ENCODE data around the gene DARS1.
"Not testable (repeated sequence)": the region's sequence is repeated elsewhere in the genome, so short reads cannot be mapped to it uniquely, and the experiment has no call there.

The DARS1 gene

DNA sequence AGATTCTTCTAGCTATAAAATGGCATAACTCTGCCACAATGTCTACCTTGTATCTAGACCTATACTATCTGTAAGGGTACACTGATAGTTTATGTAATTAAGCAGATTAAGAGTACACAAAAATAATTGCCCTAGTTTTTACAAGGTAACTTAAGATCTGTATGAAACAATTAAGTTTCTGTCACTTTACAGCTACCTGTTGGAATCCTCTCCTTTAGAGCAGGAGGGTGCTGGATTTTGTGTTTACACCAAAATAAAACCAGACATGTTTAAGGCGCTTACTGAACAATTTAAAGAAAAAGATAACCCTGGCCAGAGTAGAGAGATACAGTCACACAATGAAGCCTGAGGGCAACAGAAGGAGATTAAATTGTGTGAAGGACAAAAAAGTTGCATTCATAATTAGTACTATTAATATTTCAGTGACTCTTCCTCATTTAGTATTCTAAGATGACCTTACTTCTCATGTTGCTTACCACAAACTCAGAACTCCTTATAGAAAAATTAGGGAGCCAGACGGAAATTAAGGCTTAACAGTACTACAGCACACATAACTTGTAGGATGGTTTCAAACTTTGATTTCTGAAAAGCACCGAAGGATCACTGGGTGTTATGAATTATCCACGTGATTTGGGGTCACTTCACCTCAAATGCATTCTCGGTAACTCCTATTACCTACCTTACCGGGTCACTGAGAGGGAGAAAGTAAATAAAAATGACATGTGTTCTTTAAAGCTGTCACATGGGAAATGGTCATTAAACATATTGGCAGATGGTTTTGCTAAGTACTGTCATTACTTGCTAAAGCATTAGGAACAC is 1.0 kb downstream of the DARS1 start:
- DNase-seq (ENCODE audit: low spot score), result peak; percentile 7

DNA sequence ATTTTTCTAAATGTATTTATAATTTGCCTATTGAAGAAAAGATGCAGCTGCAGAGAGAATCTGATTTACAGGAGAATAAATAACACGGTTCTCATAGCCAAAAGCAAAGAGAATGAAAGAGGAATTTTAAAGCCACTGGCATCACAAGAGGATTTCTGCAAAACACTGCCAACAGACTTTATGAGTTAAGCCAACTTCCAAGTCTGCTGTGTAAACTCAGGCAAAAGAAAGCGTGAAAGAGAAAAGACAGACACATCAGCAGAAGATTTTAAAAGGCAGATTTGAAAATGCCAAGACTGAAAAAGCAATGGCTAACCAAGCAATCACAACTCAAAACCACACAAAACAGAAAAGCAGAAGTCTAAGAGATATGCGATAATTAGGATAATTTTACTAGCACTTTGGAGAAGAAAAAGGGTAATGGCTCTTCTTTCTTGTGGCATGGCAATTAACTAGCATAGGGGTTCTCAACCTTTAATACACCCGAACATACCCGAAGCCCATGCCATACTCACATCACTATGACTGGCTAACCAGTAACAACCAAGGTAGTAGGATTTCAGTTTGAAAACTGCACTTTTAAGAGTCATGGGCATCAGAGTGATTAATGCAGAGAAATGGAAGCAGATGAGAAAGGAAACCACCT is 4.9 kb downstream of the DARS1 start:
- no peak for DNase-seq (ENCODE audit: low spot score)

DNA sequence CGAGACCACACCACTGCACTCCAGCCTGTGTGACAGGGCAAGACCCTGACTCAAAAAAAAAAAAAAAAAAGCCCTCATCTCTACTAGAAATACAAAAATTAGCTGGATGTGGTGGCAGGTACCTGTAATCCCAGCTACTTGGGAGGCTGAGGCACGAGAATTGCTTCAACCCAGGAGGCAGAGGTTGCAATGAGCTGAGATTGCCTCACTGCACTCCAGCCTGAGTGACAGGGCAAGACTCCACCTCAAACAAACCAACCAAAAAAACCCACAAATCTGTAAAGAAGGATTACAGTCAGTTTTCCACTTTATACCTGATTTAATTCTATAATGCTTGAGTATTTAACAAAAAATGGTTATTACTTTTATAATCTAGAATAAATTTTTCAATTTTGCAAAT is 9.7 kb downstream of the DARS1 start:
- DNase-seq (ENCODE audit: low spot score), result no peak

DNA sequence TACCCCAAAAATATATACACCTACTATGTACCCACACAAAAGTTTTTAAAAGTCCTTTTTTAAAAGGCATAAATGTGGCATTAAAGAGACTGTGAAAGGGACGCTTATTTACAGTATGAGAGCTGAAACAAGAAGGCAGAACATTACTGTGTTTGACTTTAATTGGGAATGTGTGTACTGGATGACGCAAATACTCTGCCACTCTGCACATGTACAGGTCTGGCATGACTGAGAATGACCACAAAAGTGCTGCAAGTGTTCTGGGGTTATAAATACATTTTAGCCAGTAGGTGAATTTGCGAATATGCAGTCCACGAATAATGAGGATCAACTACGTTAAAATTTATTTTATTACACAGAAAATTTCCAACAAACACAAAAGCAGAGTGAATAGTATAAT is 11.4 kb downstream of the DARS1 start:
- no peak for DNase-seq (ENCODE audit: low spot score)

DNA sequence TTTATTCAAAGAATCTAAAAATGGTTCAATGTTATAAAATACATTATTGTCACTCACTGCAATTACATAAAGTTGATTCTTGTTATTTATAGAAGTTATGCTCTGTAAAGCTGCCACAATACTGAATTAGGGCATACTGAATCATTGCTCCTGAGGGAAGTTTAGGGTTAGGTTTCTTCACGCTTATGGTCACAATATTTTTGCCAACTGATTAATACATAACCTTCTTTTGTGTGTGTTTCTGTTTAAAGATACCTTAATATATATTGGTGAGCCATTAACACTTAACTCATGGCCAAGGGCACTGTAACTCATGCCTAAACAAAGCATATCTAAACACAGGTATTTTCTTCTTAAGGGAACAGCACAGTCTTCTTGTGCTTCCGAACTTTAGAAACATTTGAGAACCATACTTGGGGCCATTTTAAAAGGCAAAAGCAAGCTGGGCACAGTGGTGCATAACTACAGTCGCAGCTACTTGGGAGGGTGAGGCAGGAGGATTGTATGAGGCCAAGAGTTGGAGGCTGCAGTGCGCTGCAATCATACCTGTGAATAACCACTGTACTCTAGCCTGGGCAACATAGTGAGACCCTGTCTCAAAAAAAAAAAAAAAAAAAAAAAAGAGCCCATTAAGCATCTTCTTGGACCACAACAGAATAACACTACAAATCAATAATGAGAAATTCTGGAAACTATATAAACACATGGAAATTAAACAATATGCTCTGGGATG is 15.6 kb downstream of the DARS1 start:
- DNase-seq (ENCODE audit: low spot score), result no peak

DNA sequence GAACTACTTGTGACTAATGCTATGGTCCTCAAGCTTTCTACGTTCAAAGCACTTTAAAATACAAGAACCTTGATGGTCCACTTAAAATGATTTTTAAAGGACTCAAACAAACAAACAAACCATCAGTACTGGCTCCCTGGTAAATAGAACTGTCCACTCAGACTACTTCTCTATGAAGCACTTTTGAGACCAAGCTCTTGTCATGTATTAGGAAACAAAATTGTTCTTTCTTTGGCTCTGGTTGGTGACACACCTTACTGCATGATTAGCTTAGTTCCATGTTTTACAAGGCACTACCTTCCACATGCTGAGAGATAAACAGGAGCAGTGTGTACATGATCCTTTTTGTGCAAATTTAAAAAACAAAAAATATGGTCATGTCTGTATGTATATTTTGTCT is 19.7 kb downstream of the DARS1 start:
- no peak for DNase-seq (ENCODE audit: low spot score)

DNA sequence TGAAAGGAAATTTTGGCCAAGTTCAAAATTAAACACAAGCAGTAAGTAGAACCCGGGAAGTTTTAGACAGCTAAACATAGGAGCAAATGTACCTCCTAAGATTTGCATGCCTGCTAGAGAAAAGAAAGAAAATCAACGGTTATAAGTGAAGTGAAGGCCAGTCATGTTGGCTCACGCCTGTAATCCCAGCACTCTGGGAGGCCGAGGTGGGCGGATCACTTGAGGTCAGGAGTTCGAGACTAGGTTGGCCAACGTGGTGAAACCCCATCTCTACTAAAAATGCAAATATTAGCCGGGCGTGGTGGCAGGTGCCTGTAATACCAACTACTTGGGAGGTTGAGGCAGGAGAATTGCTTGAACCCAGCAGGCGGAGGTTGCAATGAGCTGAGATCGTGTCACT is 21.0 kb downstream of the DARS1 start:
- not testable (repeated sequence) for DNase-seq (ENCODE audit: low spot score)

DNA sequence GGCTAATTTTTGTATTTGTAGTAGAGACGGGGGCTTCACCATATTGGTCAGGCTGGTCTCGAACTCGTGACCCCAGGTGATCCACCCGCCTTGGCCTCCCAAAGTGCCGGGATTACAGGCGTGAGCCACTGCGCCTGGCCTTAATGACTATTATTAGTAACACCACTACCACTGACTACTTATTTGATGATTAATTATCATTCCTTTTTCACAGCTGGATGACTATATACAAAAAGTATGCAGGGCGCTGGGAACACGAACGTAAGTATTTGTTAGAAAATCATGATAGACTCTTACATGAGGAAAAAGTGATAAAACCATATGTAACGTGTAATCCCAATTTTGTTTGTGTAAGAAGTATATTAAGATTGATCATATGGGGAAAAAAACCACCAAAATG is 21.6 kb downstream of the DARS1 start:
- no peak for DNase-seq (ENCODE audit: low spot score)

DNA sequence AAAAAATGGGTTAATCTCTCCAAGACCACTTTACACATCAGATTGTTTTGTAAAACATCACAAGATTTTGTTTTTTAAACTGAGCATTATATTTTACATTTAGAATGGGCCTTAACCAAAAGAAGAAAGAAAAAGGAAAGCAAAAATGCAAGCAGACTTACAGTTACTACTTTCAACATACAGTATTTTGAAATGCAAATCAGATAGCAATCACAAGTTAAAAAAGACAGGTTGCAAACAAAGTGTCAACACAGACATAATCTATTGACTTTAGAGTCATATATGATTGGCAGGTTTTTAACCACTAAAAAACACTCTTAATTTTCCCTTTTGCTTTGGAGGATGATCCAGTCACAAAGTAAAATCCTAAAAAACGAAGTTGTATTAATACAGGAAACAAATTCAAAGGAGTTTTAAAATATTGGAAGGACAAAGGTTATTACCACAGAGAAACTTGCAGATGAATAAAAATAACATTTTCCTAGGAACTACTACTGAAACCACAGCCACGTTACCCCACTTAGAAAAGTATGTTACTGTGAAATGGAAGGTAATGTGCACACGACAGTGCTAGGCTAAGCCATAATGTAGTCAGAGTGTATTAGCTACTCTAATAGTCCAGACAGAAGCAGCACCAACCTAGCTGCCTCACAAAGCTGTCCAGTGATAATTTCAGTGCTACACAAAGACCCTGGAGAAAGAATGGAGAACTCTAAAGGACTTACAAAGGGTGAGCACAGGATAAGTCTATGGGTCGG is 22.9 kb downstream of the DARS1 start:
- no peak for DNase-seq (ENCODE audit: low spot score)

DNA sequence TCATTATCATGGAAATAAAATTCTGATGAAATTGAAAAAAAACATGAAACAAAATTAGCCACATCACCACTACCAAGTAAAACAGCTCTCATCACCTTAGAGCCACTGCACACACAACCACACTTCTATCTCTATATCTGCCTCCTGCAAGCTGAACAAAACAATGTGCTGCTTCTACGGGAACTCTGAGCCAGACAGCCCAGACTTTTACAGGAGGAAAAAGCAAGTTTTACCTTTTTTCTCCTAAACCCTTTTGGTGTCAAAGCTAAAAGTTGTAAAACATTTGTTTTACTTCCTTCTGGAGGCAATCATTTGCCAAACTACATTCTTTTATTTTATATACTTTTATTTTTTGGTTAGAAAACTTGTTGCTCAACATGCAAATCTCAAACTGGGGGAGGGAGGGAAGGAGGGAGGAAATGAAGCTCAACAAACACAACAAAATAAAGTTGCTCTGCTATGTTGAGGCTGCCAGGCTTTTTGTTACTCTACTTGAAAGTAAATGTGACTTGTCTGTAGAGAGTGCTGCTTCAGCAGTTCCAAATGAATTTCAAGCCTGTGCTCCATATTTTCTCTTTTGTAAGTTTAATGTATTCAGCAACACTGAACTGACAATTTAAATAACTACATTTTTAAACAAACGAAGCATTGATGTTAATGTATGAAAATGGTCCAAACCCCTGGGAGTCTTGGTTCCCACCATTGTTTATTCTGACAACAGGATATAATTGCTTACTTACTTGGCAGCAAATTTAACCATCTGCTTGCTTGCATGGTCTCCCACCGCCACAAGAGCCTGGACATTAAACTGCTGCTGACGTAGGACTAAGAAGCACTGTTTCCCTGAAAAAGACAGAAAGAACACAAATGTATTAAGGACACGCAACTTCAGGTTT is 24.5 kb downstream of the DARS1 start:
- no peak for DNase-seq (ENCODE audit: low spot score)

DNA sequence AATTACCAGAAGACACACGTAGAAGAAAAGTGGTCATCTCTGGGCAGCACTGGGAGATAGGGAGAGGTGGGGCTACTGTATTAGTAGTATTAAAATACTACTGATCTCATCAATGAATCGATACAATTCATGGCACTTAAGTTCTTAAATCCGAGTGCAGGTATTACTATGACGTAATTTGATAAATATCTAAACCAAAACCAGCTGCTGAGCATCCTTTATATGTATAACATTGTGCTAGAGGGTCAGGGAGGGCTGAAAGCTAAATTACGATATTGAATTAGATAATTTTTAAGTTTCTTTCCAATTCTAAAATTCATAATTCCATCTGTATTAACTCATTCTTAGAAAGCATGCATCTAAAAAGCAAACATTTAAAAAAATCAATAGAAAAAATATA is 25.3 kb downstream of the DARS1 start:
- DNase-seq (ENCODE audit: low spot score), result no peak

DNA sequence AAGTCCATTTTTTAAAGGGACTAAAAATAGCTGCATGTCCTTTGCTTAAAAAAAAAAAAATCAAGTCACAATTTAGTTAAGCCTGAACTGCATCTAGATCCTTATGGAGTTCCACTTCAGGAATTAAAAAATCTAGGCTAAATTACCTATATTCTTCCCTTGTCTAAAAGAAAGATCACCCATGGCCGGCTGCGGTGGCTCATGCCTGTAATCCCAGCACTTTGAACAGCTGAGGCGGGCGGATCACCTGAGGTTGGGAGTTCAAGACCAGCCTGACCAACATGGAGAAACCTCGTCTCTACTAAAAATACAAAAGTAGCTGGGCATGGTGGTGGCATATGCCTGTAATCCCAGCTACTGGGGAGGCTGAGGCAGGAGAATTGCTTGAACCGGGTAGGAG is 26.5 kb downstream of the DARS1 start:
- not testable (repeated sequence) for DNase-seq (ENCODE audit: low spot score)

DNA sequence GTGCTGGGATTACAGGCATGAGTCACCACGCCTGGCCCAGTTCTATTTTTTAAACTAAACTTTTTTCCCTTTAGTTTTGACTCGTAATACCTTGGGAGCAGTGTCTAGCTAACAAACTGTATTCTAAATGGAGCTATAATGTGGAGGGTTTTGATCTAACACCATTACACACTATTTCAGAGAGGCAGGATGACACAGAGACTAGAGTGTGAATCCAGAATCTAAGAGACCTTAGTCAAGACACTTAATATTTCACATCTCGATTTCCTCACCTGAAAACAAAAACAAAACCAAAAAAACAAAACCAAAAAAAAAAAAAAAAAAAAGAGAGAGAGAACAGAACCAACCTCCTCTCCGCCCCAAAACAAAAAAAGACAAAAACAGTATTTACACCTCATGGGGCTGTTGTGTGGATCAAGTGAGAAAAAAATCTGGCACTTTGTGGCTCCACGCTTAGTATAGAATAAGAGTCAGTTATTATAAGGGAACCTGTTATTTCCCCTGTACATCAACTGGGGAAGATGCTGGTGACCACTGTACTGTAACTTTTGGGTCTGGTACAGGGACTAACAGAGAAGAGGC is 31.3 kb downstream of the DARS1 start:
- DNase-seq (ENCODE audit: low spot score), result no peak

DNA sequence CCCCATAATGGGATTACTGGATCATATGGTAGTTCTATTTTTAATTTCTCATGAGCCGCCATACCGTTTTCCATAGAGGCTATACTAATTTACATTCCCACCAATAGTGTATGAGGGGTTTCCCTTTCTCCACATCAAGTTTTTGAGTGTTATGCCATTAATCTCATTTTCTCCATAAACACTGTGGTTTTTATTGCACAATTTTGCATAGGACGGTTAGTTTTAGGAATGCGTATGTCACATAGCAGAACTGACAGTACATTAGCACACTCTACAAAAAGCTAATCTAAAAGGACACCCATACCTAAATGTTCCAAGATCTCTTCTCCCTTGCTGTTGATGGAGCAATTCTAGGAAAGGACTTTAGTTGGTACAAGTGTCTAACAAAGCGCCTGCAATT is 32.5 kb downstream of the DARS1 start:
- no peak for DNase-seq (ENCODE audit: low spot score)

DNA sequence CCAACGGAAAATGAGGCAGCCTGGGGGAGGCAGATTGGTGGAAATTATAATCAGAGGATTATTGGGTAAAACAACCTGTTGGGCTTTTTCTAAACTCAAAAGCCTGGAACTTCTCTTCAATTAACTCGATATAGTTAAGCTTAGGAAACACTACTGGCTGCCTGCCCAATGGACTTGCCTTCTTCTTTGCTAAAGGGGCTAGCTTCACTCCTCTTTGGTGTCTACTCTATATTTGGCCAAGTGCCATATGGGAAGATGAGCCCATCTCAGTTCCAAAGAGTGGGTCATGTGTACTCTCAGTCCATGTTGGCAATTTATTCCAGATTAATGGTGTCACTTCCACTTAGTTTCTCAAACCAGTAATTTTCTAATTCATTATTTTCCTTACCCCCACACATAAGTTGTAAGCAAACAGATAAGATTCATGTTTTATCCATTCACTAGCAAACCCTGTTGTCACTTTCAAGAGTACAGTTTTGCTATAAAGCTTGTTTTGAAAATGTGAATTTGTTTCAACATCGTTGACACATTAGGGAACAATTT is 34.3 kb downstream of the DARS1 start:
- no peak for DNase-seq (ENCODE audit: low spot score)

DNA sequence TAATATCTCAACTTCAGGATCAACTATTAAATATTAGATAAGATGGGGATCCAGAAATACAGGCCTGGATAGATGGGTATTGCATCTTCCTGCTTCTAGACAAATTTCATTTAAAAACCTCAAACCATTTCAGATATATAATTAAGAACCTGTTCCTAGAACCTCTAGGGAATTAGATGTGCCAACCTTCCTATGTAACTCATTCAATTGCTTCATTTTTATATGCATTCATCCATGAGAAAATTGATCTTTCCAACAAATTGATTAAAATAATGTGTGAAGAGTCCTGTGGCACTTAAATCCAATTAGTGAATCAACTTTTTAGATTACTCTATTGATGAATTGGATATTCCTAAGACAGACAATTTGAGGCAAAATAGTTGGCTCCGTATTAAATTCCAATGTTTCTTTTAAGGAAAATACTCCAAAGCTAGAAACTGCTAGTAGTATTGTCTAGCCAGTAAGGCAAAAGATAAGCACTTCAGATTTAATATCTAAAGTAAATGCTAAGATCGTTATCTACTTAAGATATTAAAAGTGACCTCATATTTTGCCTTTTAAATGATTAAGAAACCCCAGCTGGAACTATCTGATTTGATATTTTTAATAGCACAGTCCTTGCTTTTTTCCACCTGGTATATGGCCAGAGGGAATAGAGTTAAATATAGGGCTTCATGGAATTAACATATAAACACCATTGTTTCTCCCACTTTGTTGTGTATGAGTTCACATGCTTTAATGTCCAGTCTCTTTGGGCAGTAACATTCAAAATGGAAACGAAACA is 35.8 kb downstream of the DARS1 start:
- DNase-seq (ENCODE audit: low spot score), result no peak

DNA sequence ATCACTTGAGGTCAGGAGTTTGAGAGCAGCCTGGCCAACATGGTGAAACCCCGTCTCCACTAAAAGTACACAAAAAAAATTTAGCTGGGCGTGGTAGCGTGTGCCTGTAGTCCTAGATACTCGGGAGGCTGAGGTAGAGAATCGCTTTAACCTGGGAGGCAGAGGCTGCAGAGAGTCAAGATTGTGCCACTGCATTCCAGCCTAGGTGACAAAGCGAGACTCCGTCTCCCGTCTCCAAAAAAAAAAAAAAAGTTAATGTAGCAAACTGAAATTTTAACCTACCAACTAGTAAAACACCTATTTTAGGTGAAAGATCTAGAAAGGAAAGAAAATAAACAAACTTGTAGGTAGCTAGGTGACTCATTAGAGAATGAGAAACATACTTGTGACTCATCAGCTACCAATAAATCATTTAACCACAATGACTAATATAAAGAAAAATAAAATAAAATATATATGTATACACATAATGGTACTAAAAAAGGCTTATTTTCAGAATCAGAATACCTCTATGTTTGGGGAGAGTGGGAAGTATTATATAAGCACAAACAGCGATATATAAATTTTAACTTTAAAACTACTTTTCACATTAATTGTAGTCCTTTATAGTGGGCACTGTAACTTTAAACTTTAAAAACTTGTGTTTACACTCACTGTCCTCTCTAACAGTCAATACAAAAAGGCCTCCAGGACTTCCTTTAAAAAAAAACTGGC is 36.6 kb downstream of the DARS1 start:
- DNase-seq (ENCODE audit: low spot score), result no peak

DNA sequence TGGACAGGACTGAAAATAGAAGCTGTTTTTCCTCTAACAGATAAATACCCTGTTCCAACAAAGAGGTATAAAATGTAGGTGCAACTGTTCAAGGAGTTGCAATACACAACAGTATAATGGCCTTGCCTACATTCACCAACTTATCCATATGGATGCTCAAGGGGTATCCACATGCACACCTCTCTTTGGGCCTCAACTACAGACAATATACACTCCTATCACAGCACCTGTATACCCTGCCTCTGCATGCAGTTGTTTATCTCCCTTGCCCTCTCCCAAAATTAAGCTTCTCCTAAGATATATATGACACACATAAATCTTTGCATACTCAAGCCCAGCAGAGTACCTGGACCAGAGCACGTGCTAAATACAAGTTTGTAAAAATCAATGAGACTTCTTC is 37.3 kb downstream of the DARS1 start:
- DNase-seq (ENCODE audit: low spot score), result no peak

DNA sequence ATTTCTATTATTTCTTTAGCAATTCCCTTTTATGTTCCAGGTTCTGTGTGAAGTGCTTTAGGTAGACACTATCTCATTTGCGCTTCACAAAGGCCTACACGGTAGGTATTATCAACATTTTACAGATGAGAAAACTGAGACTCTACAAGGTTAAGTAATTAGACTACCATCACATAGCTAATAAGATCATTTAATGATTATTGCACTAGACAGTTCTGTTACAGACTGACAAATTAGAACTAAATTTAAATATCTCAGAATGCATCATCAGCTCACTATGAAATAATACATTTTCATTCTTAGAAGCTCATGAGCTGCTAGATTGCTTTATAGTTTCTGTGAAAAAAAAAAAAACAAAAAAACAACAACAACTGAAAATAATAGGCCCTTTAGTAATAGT is 37.9 kb downstream of the DARS1 start:
- DNase-seq (ENCODE audit: low spot score), result no peak

Measured in hematopoietic multipotent progenitor cell treated with erythropoietin and hydrocortisone succinate and interleukin-3 and kit ligand, for 15 days (in vitro differentiated cells).